H1 (cell line): ENCODE data around the gene IFT25. TPM values are rescaled to one million over a fixed set of nuclear protein-coding genes. Genes with fewer than 3 reads are reported as not detected.

Experiments
- CTCF ChIA-PET: fragments of 300-600 bp; sonication (Branson Sonifier 250); formaldehyde crosslinking; loops from one replicate; lab custom pipeline; 2021; ENCODE audit not compliant: partially characterized antibody; lab: Charles Lee
- POLR2A ChIA-PET: fragments of 300-600 bp; sonication (Branson Sonifier 250); formaldehyde crosslinking; loops from one replicate; lab custom pipeline; 2021; ENCODE audit warnings: inconsistent platforms; ENCODE audit not compliant: partially characterized antibody; lab: Charles Lee
- DNase-seq, 2 experiments: peaks; one replicate each; pipeline versions ENCODE4 v3.0.0 to v3.0.0-alpha.2; 2010 to 2022; ENCODE audit warnings: low spot score in 2 of 2, low read depth in 1 of 2, mixed read lengths in 1 of 2
- FAIRE-seq: peaks from 2 replicates; lab custom pipeline; 2011; peaks lifted over from hg19 to GRCh38; lab: Jason Lieb, UNC
- H2AFZ ChIP-seq: 2 replicates; pipeline ENCODE4 v1.8.1; 2012; ENCODE audit warnings: low read length, inconsistent platforms
- H2AK5ac ChIP-seq: 2 replicates; pipeline ENCODE4 v1.6.1; 2013; ENCODE audit warnings: low read depth, low read length
- H2BK120ac ChIP-seq: replicated peaks from 2 replicates; pipeline ENCODE3; 2013; ENCODE audit warnings: low read depth, low read length, inconsistent platforms
- H2BK12ac ChIP-seq: 2 replicates; pipeline ENCODE4 v1.6.1; 2013; ENCODE audit warnings: low read depth, low read length
- H2BK15ac ChIP-seq: 2 replicates; pipeline ENCODE4 v1.6.1; 2013; ENCODE audit warnings: low read length
- H2BK20ac ChIP-seq: 2 replicates; pipeline ENCODE4 v1.6.1; 2013; ENCODE audit warnings: low read length
- H2BK5ac ChIP-seq: 2 replicates; pipeline ENCODE4 v1.6.1; 2013; ENCODE audit warnings: low read depth, low read length
- H3K14ac ChIP-seq: 2 replicates; pipeline ENCODE4 v1.6.1; 2013; ENCODE audit warnings: inconsistent platforms; ENCODE audit not compliant: insufficient read length
- H3K18ac ChIP-seq: 2 replicates; pipeline ENCODE4 v1.6.1; 2013; ENCODE audit warnings: low read length; ENCODE audit errors: extremely low read depth
- H3K23ac ChIP-seq: 2 replicates; pipeline ENCODE4 v1.6.1; 2013; ENCODE audit warnings: inconsistent platforms; ENCODE audit not compliant: insufficient read length
- H3K23me2 ChIP-seq: 2 replicates; pipeline ENCODE4 v1.6.1; 2013; ENCODE audit warnings: low read depth, low read length
- H3K27ac ChIP-seq: 2 replicates; pipeline ENCODE4 v1.6.1; 2011; ENCODE audit warnings: low read depth, low read length, inconsistent platforms
- H3K27me3 ChIP-seq, 4 experiments: replicated peaks in 1 of 4; 1 replicate in 1 of 4; 2 replicates in 3 of 4; pipeline versions ENCODE4 v1.6.1 to v1.8.1; 2011 to 2013; ENCODE audit warnings: low read length in 3 of 4, mild to moderate bottlenecking in 3 of 4, inconsistent platforms in 2 of 4, mixed read lengths in 2 of 4, moderate library complexity in 1 of 4; ENCODE audit not compliant: control insufficient read depth in 3 of 4, insufficient read depth in 3 of 4; ENCODE audit errors: extremely low read depth in 1 of 4
- H3K36me3 ChIP-seq, 4 experiments: 2 replicates each; pipeline versions ENCODE4 v1.6.1 to v1.8.1; 2011 to 2013; ENCODE audit warnings: mild to moderate bottlenecking in 4 of 4, low read length in 3 of 4, moderate library complexity in 2 of 4, control low read depth in 1 of 4, inconsistent platforms in 1 of 4; ENCODE audit not compliant: insufficient read depth in 4 of 4, control insufficient read depth in 2 of 4
- H3K4ac ChIP-seq: replicated peaks from 2 replicates; pipeline ENCODE3; 2013; ENCODE audit warnings: low read length, low read depth, mixed read lengths, inconsistent platforms; ENCODE audit not compliant: insufficient read length
- H3K4me1 ChIP-seq, 4 experiments: replicated peaks in 1 of 4; 1 replicate in 1 of 4; 2 replicates in 3 of 4; pipeline versions ENCODE4 v1.6.1 to v1.8.1; 2011 to 2013; ENCODE audit warnings: low read length in 3 of 4, inconsistent platforms in 2 of 4, mixed read lengths in 1 of 4; ENCODE audit not compliant: insufficient read depth in 4 of 4, control insufficient read depth in 3 of 4
- H3K4me2 ChIP-seq, 2 experiments: 2 replicates each; pipeline versions ENCODE4 v1.6.1 to v1.8.1; 2011 to 2013; ENCODE audit warnings: low read depth in 2 of 2, low read length in 2 of 2, control low read depth in 1 of 2, inconsistent platforms in 1 of 2, mild to moderate bottlenecking in 1 of 2; ENCODE audit not compliant: insufficient read depth in 1 of 2
- H3K4me3 ChIP-seq, 4 experiments: fragments of 200-600, 300-600 bp in 1 of 4; sonication (generic), shearing (Covaris generic), sonication (Bioruptor Twin) in 1 of 4; 2 replicates each; pipeline versions ENCODE4 v1.5.1 to v1.8.1; 2011 to 2016; ENCODE audit warnings: low read length in 4 of 4, low read depth in 3 of 4, control low read depth in 2 of 4, inconsistent platforms in 2 of 4, mild to moderate bottlenecking in 2 of 4, mixed read lengths in 1 of 4, moderate library complexity in 1 of 4; ENCODE audit not compliant: insufficient read depth in 2 of 4; ENCODE audit errors: extremely low read depth in 1 of 4
- H3K56ac ChIP-seq: replicated peaks from 2 replicates; pipeline ENCODE3; 2013; ENCODE audit warnings: low read depth, mild to moderate bottlenecking, mixed read lengths, low read length, inconsistent platforms; ENCODE audit not compliant: insufficient read length
- H3K79me1 ChIP-seq: 2 replicates; pipeline ENCODE4 v1.6.1; 2013; ENCODE audit warnings: low read depth, low read length, control low read depth
- H3K79me2 ChIP-seq, 2 experiments: 2 replicates each; pipeline versions ENCODE4 v1.6.1 to v1.8.1; 2012 to 2013; ENCODE audit warnings: low read length in 2 of 2, mild to moderate bottlenecking in 2 of 2, inconsistent platforms in 1 of 2; ENCODE audit not compliant: insufficient read depth in 2 of 2, control insufficient read depth in 1 of 2
- H3K9ac ChIP-seq, 4 experiments: replicated peaks in 1 of 4; 1 replicate in 1 of 4; 2 replicates in 3 of 4; pipeline versions ENCODE4 v1.6.1 to v1.8.1; 2011 to 2013; ENCODE audit warnings: low read depth in 3 of 4, low read length in 3 of 4, control low read depth in 2 of 4, mild to moderate bottlenecking in 2 of 4, moderate library complexity in 2 of 4, inconsistent platforms in 1 of 4; ENCODE audit errors: extremely low read depth in 1 of 4
- H3K9me3 ChIP-seq, 2 experiments: 2 replicates each; pipeline versions ENCODE4 v1.6.1 to v1.8.1; 2012 to 2013; ENCODE audit warnings: mild to moderate bottlenecking in 2 of 2, moderate library complexity in 2 of 2, control low read depth in 1 of 2, inconsistent platforms in 1 of 2, low read depth in 1 of 2, low read length in 1 of 2, mixed read lengths in 1 of 2; ENCODE audit not compliant: insufficient read depth in 2 of 2
- H4K20me1 ChIP-seq, 2 experiments: replicated peaks in 1 of 2; 2 replicates each; pipeline versions ENCODE3 to v1.8.1; 2011 to 2013; ENCODE audit warnings: inconsistent platforms in 2 of 2, low read length in 2 of 2, mild to moderate bottlenecking in 1 of 2; ENCODE audit not compliant: insufficient read depth in 2 of 2, control insufficient read depth in 1 of 2
- H4K5ac ChIP-seq: 2 replicates; pipeline ENCODE4 v1.6.1; 2013; ENCODE audit warnings: low read length, low read depth, mixed read lengths, inconsistent platforms; ENCODE audit not compliant: insufficient read length
- H4K8ac ChIP-seq: 2 replicates; pipeline ENCODE4 v1.8.0; 2013; ENCODE audit warnings: mild to moderate bottlenecking, moderate library complexity, low read length, inconsistent platforms; ENCODE audit not compliant: insufficient read depth; ENCODE audit errors: extremely low read depth
- H4K91ac ChIP-seq: replicated peaks from 2 replicates; pipeline ENCODE3; 2013; ENCODE audit warnings: low read length, mixed read lengths, inconsistent platforms; ENCODE audit not compliant: insufficient read length
- ASH2L ChIP-seq: fragments of 200-600, 300-600 bp; sonication (generic); IDR thresholded peaks from one replicate; pipeline ENCODE4 v1.7.1; 2017; ENCODE audit warnings: low read length
- BACH1 ChIP-seq: IDR thresholded peaks from 2 replicates; pipeline ENCODE4 v1.6.1; 2012; ENCODE audit warnings: low read length, improper control_type of control experiment
- BCL11A ChIP-seq, 2 experiments: IDR thresholded peaks; one replicate each; pipeline ENCODE4 v1.6.1; 2011; ENCODE audit warnings: low read depth in 2 of 2, low read length in 2 of 2, mild to moderate bottlenecking in 2 of 2
- CEBPB ChIP-seq: IDR thresholded peaks from 2 replicates; pipeline ENCODE4 v1.6.1; 2012; ENCODE audit warnings: low read depth, low read length
- CHD1 ChIP-seq: IDR thresholded peaks from 2 replicates; pipeline ENCODE4 v1.6.1; 2012; ENCODE audit warnings: low read depth, low read length, improper control_type of control experiment
- CREB1 ChIP-seq: IDR thresholded peaks from 2 replicates; pipeline ENCODE4 v1.6.1; 2012; ENCODE audit warnings: inconsistent platforms
- GTF2F1 ChIP-seq: IDR thresholded peaks from 2 replicates; pipeline ENCODE4 v1.6.1; 2012; ENCODE audit warnings: low read depth, low read length, improper control_type of control experiment, borderline replicate concordance
- POLR2AphosphoS5 ChIP-seq: IDR thresholded peaks from 2 replicates; pipeline ENCODE4 v1.6.1; 2011; ENCODE audit warnings: low read depth, low read length
- POU5F1 ChIP-seq: IDR thresholded peaks from 2 replicates; pipeline ENCODE4 v1.6.1; 2011; ENCODE audit warnings: low read depth, mild to moderate bottlenecking, low read length, moderate library complexity
- RBBP5 ChIP-seq: IDR thresholded peaks from 2 replicates; pipeline ENCODE4 v1.7.1; 2012; ENCODE audit warnings: low read depth, mild to moderate bottlenecking, inconsistent platforms, low read length, moderate library complexity, borderline replicate concordance
- SUZ12 ChIP-seq: fragments of 200-600 bp; sonication (generic); IDR thresholded peaks from 2 replicates; pipeline ENCODE4 v1.6.1; 2012; ENCODE audit warnings: mild to moderate bottlenecking, inconsistent platforms, low read length, moderate library complexity, mixed read lengths
- TBP ChIP-seq: IDR thresholded peaks from 2 replicates; pipeline ENCODE4 v1.6.1; 2011; ENCODE audit warnings: low read depth, low read length, improper control_type of control experiment
- YY1 ChIP-seq: IDR thresholded peaks from 2 replicates; pipeline ENCODE4 v1.6.1; 2011; ENCODE audit warnings: low read depth, mild to moderate bottlenecking, low read length
- WGBS, 2 experiments: shearing (Covaris generic) in 1 of 2; methylation state at CpG; one replicate each; pipeline versions ENCODE4 v1.1.6 to v1.1.7; 2013 to 2015; ENCODE audit warnings: low lambda C conversion rate in 2 of 2, mixed read lengths in 2 of 2, inconsistent platforms in 1 of 2, low coverage in 1 of 2, missing lambda C conversion rate in 1 of 2; ENCODE audit not compliant: insufficient replicate concordance in 2 of 2, insufficient coverage in 1 of 2, insufficient read length in 1 of 2; ENCODE audit errors: extremely low coverage in 1 of 2, missing lambda C conversion rate in 1 of 2; 5-methylcytosine and 5-hydroxymethylcytosine counted together
- polyA plus RNA-seq, 7 experiments: library from polyadenylated mRNA; depleted of rRNA in 3 of 7; stranded (reverse) in 5 of 7; unstranded in 2 of 7; fragments of >200 nt in 5 of 7; fragments of 200-250 nt in 2 of 7; gene quantifications; 1 replicate in 5 of 7; 2 replicates in 1 of 7; 4 replicates in 1 of 7; pipeline versions ENCODE4 v1.2.1 to v1.2.3, GENCODE V29; 2011 to 2013; ENCODE audit warnings: missing spikeins in 2 of 7, mixed read lengths in 2 of 7
- total RNA-seq: library from RNA; stranded (reverse); fragmentation: NEBNext Ultra II Directional; extraction: Animal tissue kit (Norgen Biotek cat#: 25700); gene quantifications from 2 replicates; pipeline ENCODE4 v1.2.1, GENCODE V29; 2021

Gene IFT25
- total and polyA plus RNA-seq, 2 of the 8 experiments (the other 6 are each of a cell fraction or from before 2014, with no cell fraction given) = 15.0 to 36.3 TPM

- Histone ChIP-seq H3K27ac (no peak overlapping the region), H3K79me1 (peaks cover 16% of the 10 kb centered on the region), H3K4me3 (peak overlapping the region; percentile 65 to 98 (median 74); a peak in 7 of 8 replicates), H2AK5ac (no peak overlapping the region), H4K20me1 (peaks cover 7 to 11% of the 10 kb centered on the region in 2 experiments), H3K14ac (no peak overlapping the region), H3K9ac (peak overlapping the region in 3 of 4 experiments; percentile 5 to 41 (median 13); a peak in 3 of 7 replicates), H3K4me2 (peak overlapping the region; percentile 82 to 96), H2BK20ac (no peak overlapping the region), H2BK5ac (no peak overlapping the region), H2BK15ac (no peak overlapping the region), H3K18ac (0 out of 2 replicates have a peak overlapping the region, but pooled peaks have one; percentile 52), H3K36me3 (peaks cover 0 to 6% (median 3%) of the 10 kb centered on the region in 4 experiments; a peak in 6 of 8 replicates), H3K23me2 (peaks cover 14% of the 10 kb centered on the region), H3K4ac (no peak overlapping the region), H3K56ac (no peak overlapping the region), H2BK120ac (no peak overlapping the region), H3K9me3 (no peaks in the 10 kb centered on the region), H3K79me2 (peaks cover 3 to 50% of the 10 kb centered on the region in 2 experiments; a peak in 3 of 4 replicates), H4K91ac (peak overlapping the region; percentile 2), H4K5ac (no peak overlapping the region), H2BK12ac (no peak overlapping the region), H2AFZ (no peak overlapping the region), H3K27me3 (no peaks in the 10 kb centered on the region), H4K8ac (no peak overlapping the region), H3K23ac (no peak overlapping the region), H3K4me1 (peaks cover 4 to 18% (median 13%) of the 10 kb centered on the region in 4 experiments)
- ChIA-PET CTCF (interaction anchor here (1.1 to 7.6 kb wide), 16 partner anchors 9 to 86 kb away, joined by 3 to 123 read pairs (median 8); partner anchors contain the start of genes DIO1, LDLRAD1 and YIPF1), POLR2A (interaction anchor here (1.0 to 2.2 kb wide), 5 partner anchors 9 to 86 kb away, joined by 3 to 7 read pairs (median 5); no protein-coding TSS in a partner anchor)
- WGBS, 2 experiments = 40% methylated on average over 6 of the region's 6 CpGs; no CpG with 5 or more reads in 1 of the 2 experiments
- FAIRE-seq (no peak), DNase-seq (no peak)
- TF ChIP-seq ASH2L (no peak), BACH1 (no peak), CREB1 (no peak), RBBP5 (no peak), POLR2AphosphoS5 (no peak), GTF2F1 (no peak), CEBPB (no peak), TBP (no peak), SUZ12 (no peak), YY1 (no peak), POU5F1 (no peak), BCL11A (IDR thresholded peaks at IDR 0.05; ENCODE audit: low read depth in 2 of 2, low read length in 2 of 2) (no peak), CHD1 (no peak)
These were observed 1.8 kb upstream of the IFT25 start for GRCh38 chr1:53947172-53947907.
